HCT116 (cell line): ENCODE data around the gene MME. TPM values are rescaled to one million over a fixed set of nuclear protein-coding genes. Genes with fewer than 3 reads are reported as not detected.
"Not testable (repeated sequence)": the region's sequence is repeated elsewhere in the genome, so short reads cannot be mapped to it uniquely, and the experiment has no call there.

Experiments
- ATAC-seq: fragments of 200-7000 bp; cut with Tn5 transposase; 2 replicates; pipeline ENCODE4 v1.9.1; 2020; ENCODE audit warnings: mild to moderate bottlenecking, moderate library complexity
- BruUV-seq: library from RNA; stranded (reverse); fragments of 400-500 nt; replicated peaks from 2 replicates; lab custom pipeline; 2021; lab: Mats Ljungman, UMichigan
- CTCF ChIA-PET: fragments of 300-600 bp; sonication (Branson Sonifier 250); formaldehyde crosslinking; loops from one replicate; lab custom pipeline; 2021; ENCODE audit warnings: antibody characterized with exemption; lab: Charles Lee
- POLR2A ChIA-PET: fragments of 300-600, 350-600 bp; sonication (Branson Sonifier 250); formaldehyde crosslinking; loops from one replicate; lab custom pipeline; 2021; ENCODE audit warnings: antibody characterized with exemption; lab: Charles Lee
- RAD21 ChIA-PET, 2 experiments: fragments of 300-600 bp; sonication (Branson Sonifier 250); formaldehyde crosslinking; loops; one replicate each; lab custom pipeline; 2023; ENCODE audit warnings: low total read pairs in 2 of 2; ENCODE audit not compliant: uncharacterized antibody in 2 of 2, unreplicated experiment in 2 of 2, low non-redundant PET in 1 of 2; lab: Charles Lee
- DNase-seq: peaks from one replicate; pipeline ENCODE4 v3.0.0-alpha.2; 2010; ENCODE audit warnings: low read depth, low spot score
- H2AFZ ChIP-seq: fragments of 200-600 bp; shearing (Covaris generic), sonication (generic); 2 replicates; pipeline ENCODE4 v1.6.1; 2017; ENCODE audit warnings: low read depth, mixed run types, mixed read lengths, antibody characterized with exemption, low read length; ENCODE audit not compliant: poor library complexity, severe bottlenecking
- H3K27ac ChIP-seq: 2 replicates; pipeline ENCODE4 v1.5.1; 2012; ENCODE audit warnings: low read depth, low read length
- H3K27me3 ChIP-seq: fragments of 200-600 bp; sonication (generic); 2 replicates; pipeline ENCODE4 v1.6.1; 2016; ENCODE audit warnings: mixed run types, low read length, mixed read lengths; ENCODE audit not compliant: insufficient read depth
- H3K36me3 ChIP-seq, 2 experiments: fragments of 200-500 bp in 1 of 2; fragments of 200-600 bp in 1 of 2; sonication (Bioruptor generic) in 1 of 2; sonication (generic) in 1 of 2; 2 replicates each; pipeline versions ENCODE4 v1.5.1 to v1.6.1; 2014 to 2016; ENCODE audit warnings: low read length in 2 of 2, inconsistent platforms in 1 of 2, mixed read lengths in 1 of 2, mixed run types in 1 of 2; ENCODE audit not compliant: insufficient read depth in 2 of 2, control insufficient read depth in 1 of 2
- H3K4me1 ChIP-seq, 2 experiments: fragments of 200-600 bp in 1 of 2; sonication (generic) in 1 of 2; 2 replicates each; pipeline versions ENCODE4 v1.5.1 to v1.6.1; 2012 to 2017; ENCODE audit warnings: low read length in 2 of 2, inconsistent platforms in 1 of 2, mild to moderate bottlenecking in 1 of 2, mixed read lengths in 1 of 2, mixed run types in 1 of 2, moderate library complexity in 1 of 2; ENCODE audit not compliant: insufficient read depth in 2 of 2, control insufficient read depth in 1 of 2
- H3K4me2 ChIP-seq: fragments of 200-600 bp; sonication (generic); 2 replicates; pipeline ENCODE4 v1.6.1; 2017; ENCODE audit warnings: mixed run types, low read length, mixed read lengths
- H3K4me3 ChIP-seq, 2 experiments: fragments of 200-600 bp in 1 of 2; sonication (generic) in 1 of 2; replicated peaks in 1 of 2; 2 replicates each; pipeline ENCODE4 v1.5.1; 2011 to 2016; ENCODE audit warnings: low read length in 2 of 2, control low read depth in 1 of 2, low read depth in 1 of 2, mild to moderate bottlenecking in 1 of 2, mixed read lengths in 1 of 2, mixed run types in 1 of 2
- H3K79me2 ChIP-seq: fragments of 200-600 bp; sonication (generic); 2 replicates; pipeline ENCODE4 v1.6.1; 2017; ENCODE audit warnings: mild to moderate bottlenecking, mixed run types, low read length, moderate library complexity, mixed read lengths; ENCODE audit not compliant: insufficient read depth
- H3K9ac ChIP-seq: fragments of 200-600 bp; sonication (generic); 2 replicates; pipeline ENCODE4 v1.6.1; 2016; ENCODE audit warnings: low read length, mixed read lengths
- H3K9me2 ChIP-seq: fragments of 200-600 bp; sonication (generic), shearing (Covaris generic); 2 replicates; pipeline ENCODE4 v1.6.1; 2017; ENCODE audit warnings: mixed run types, mild to moderate bottlenecking, moderate library complexity; ENCODE audit not compliant: insufficient read depth
- H3K9me3 ChIP-seq, 2 experiments: fragments of 200-500 bp in 1 of 2; fragments of 200-600 bp in 1 of 2; sonication (Bioruptor generic) in 1 of 2; sonication (generic) in 1 of 2; 2 replicates each; pipeline ENCODE4 v1.6.1; 2014 to 2017; ENCODE audit warnings: low read length in 2 of 2, mixed read lengths in 2 of 2, inconsistent platforms in 1 of 2, low read depth in 1 of 2, mild to moderate bottlenecking in 1 of 2, mixed run types in 1 of 2, moderate library complexity in 1 of 2; ENCODE audit not compliant: control insufficient read depth in 1 of 2, insufficient read depth in 1 of 2
- H4K20me1 ChIP-seq: fragments of 200-600 bp; sonication (generic), shearing (Covaris generic); 2 replicates; pipeline ENCODE4 v1.6.1; 2017; ENCODE audit warnings: mixed run types, mild to moderate bottlenecking, moderate library complexity; ENCODE audit not compliant: insufficient read depth
- ATF3 ChIP-seq: IDR thresholded peaks from 2 replicates; pipeline ENCODE4 v1.6.1; 2012
- CBX3 ChIP-seq: IDR thresholded peaks from 2 replicates; pipeline ENCODE4 v1.6.1; 2012; ENCODE audit warnings: low read depth
- CEBPB ChIP-seq: IDR thresholded peaks from 2 replicates; pipeline ENCODE4 v1.6.1; 2012; ENCODE audit warnings: low read depth
- EGR1 ChIP-seq: IDR thresholded peaks from 2 replicates; pipeline ENCODE4 v1.6.1; 2012; ENCODE audit warnings: low read depth
- EZH2 ChIP-seq: fragments of 200-600 bp; sonication (generic); IDR thresholded peaks from 2 replicates; pipeline ENCODE4 v1.6.1; 2017; ENCODE audit warnings: antibody characterized with exemption, mixed run types
- EZH2phosphoT487 ChIP-seq: fragments of 200-600 bp; IDR thresholded peaks from 2 replicates; pipeline ENCODE4 v1.6.1; 2018; ENCODE audit warnings: antibody characterized with exemption, borderline replicate concordance
- POLR2AphosphoS5 ChIP-seq: IDR thresholded peaks from 2 replicates; pipeline ENCODE4 v1.6.1; 2011; ENCODE audit warnings: mild to moderate bottlenecking, low read depth, low read length, moderate library complexity
- RAD21 ChIP-seq: IDR thresholded peaks from 2 replicates; pipeline ENCODE4 v1.6.1; 2012; ENCODE audit warnings: low read depth, mild to moderate bottlenecking
- SIN3A ChIP-seq: IDR thresholded peaks from 2 replicates; pipeline ENCODE4 v1.6.1; 2012; ENCODE audit warnings: low read depth
- SP1 ChIP-seq: IDR thresholded peaks from 2 replicates; pipeline ENCODE4 v1.6.1; 2012; ENCODE audit warnings: low read depth
- TCF7L2 ChIP-seq: IDR thresholded peaks from 2 replicates; pipeline ENCODE4 v1.7.0; 2011; ENCODE audit warnings: borderline replicate concordance, inconsistent platforms; ENCODE audit not compliant: insufficient read depth, insufficient read length; ENCODE audit errors: extremely low read depth
- YY1 ChIP-seq: IDR thresholded peaks from 2 replicates; pipeline ENCODE4 v1.6.1; 2011; ENCODE audit warnings: low read length, low read depth, moderate library complexity, mild to moderate bottlenecking; ENCODE audit not compliant: insufficient replicate concordance; ENCODE audit errors: extremely low read depth
- ZFX ChIP-seq: fragments of 450-650 bp; IDR thresholded peaks from 2 replicates; pipeline ENCODE4 v1.6.1; 2017
- ZNF274 ChIP-seq: fragments of 200-500 bp; sonication (Bioruptor generic); IDR thresholded peaks from 2 replicates; pipeline ENCODE4 v1.6.1; 2014; ENCODE audit warnings: mild to moderate bottlenecking, low read depth, low read length, inconsistent platforms
- intact Hi-C: fragments of 100-400 bp; cut with micrococcal nuclease; formaldehyde crosslinking; loops from 2 replicates; pipeline ENCODE4 v1.10.0; 2022
- total RNA-seq: library from RNA; stranded (reverse); gene quantifications from one replicate; pipeline ENCODE4 v1.2.1, GENCODE V29; 2021; ENCODE audit not compliant: unreplicated experiment

Gene MME
- total RNA-seq, 1 experiment from 2014 or later, result 0.34 TPM

DNA sequence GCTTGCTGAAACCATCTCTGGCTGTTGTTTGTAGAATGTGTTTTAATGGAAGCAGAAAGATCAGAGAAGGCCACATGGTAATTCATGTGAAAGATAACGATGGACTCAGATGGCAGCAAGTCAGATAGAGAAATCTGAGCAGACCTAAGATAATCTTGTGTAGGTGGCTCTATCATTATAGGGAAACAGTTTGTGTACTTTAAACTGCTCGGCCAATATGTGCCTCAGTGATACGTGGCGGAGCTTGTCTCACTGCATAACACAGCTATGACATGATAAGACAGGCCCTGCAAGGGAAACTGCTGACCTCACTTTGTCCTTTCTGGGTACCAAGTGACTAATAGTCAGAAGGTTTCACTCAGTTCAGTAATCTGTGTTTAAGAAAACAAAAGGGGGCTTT is 51.0 kb downstream of the MME start:
- Histone ChIP-seq H3K4me2 (no peak overlapping the region), H4K20me1 (no peaks in the 10 kb centered on the region), H3K27me3 (no peaks in the 10 kb centered on the region), H3K79me2 (no peaks in the 10 kb centered on the region), H3K4me1 (no peaks in the 10 kb centered on the region), H3K9me3 (no peaks in the 10 kb centered on the region), H3K4me3 (no peak overlapping the region), H3K36me3 (no peaks in the 10 kb centered on the region), H3K9me2 (no peaks in the 10 kb centered on the region), H2AFZ (no peak overlapping the region), H3K27ac (no peak overlapping the region), H3K9ac (no peak overlapping the region)
- CTCF ChIA-PET, result no interaction called here
- no peak for DNase-seq
- BruUV-seq, result no TSS peak
- POLR2A ChIA-PET, result no interaction called here
- TF ChIP-seq SP1 (no peak), CEBPB (no peak), POLR2AphosphoS5 (no peak), RAD21 (no peak), ATF3 (no peak), EZH2 (no peak), YY1 (no peak), EGR1 (no peak), EZH2phosphoT487 (no peak), ZFX (no peak), CBX3 (no peak), SIN3A (no peak), ZNF274 (no peak), TCF7L2 (no peak)
- RAD21 ChIA-PET, result no interaction called here
- intact Hi-C loops, result no loop called here
- ATAC-seq, result no peak

- H3K79me2 ChIP-seq, H3K36me3 ChIP-seq, H3K4me3 ChIP-seq, H3K4me1 ChIP-seq, CTCF ChIA-PET, H3K27ac ChIP-seq, RAD21 ChIA-PET, H3K9me3 ChIP-seq, H4K20me1 ChIP-seq, H3K9ac ChIP-seq, DNase-seq, H3K9me2 ChIP-seq, POLR2A ChIA-PET, intact Hi-C loops, ATAC-seq, H3K27me3 ChIP-seq, H3K4me2 ChIP-seq, H2AFZ ChIP-seq, BruUV-seq: not testable (repeated sequence)
Observed at GRCh38 chr3:155134311-155134710, 54.2 kb downstream of the MME start.
